HG02870 (cell line): Measurements from ENCODE around the gene SEMA5A.

Source experiments
- ATAC-seq: cut with Tn5 transposase; IDR thresholded peaks from one replicate; pipeline ENCODE4 v1.9.1; 2021; ENCODE audit warnings: mild to moderate bottlenecking, moderate library complexity; ENCODE audit not compliant: unreplicated experiment

SEMA5A gene

DNA sequence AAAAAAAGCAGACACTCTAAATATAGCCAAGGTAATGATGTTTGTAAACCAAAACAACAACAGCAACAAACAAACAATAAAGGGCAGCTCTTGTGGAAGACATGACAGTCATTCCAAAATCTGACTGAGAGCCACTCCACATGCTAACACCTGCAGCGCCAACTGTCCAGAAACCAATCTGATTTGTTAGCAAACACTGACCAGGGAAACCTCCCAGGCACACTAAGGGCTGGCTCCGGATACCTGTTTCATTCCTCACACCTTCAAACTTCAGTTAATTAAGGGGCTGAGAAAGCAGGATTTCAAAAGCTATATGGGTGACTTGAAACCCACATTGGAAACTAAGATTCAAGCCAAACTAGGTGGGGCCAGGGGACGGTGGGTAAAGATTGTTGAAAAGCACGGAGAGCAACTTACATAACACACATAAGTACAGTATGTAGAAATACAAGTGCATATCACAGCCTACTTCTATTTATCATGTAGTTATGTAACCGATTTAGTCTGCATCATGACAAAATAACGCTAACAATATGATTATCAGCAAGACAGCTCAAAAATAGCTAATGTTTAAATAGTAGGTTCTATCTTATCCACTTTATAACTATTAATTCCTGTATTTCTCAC lies 203.6 kb downstream of the SEMA5A start:
- no peak for ATAC-seq

DNA sequence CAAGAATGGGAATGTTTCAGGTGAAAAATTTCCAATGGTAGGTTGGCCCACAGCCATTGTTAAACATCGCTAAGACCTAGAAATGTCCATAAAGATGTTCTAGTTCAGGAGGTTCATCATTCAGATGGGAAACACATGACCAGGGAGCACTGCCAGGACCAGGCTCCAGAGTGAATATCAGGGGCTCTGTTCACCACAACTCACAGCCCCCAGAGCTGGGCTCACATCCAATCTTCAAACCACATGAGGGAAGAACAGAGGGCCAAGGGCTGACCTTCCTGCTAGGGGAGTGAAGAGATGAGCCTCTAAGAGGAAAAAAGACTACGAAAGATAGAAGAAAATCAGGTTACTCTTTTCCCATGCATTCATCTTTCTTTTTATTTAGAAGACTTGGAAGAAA lies 205.8 kb downstream of the SEMA5A start:
- ATAC-seq, result no peak

DNA sequence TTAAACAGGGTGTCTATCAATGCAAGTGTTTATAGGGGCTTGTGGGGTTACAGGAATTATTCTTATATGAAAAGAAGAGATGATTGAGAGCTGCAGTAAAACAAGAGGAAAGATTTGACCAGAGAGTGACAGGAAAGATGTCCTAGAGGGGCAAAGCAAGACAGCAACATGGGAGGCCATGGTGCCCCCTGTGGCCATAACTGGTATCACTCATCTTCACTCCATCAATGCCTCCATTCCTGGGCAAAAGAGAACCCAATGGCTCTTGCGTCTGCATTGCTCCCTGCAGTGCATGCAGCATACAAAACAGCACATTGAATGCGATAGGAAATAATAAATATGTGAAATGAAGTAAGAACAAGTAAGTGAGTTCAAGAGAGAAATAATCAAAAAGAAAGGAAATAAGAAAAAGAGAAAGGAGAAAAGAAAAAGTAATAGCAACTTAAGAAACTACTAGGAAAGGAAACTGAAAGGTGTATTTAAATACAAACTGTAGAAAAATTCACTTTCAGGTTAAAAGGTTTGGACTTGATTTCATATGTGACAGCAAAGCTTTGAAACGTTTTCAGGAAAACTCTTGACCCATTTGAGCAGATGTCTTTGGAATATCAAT lies 206.6 kb downstream of the SEMA5A start:
- ATAC-seq, result no peak

DNA sequence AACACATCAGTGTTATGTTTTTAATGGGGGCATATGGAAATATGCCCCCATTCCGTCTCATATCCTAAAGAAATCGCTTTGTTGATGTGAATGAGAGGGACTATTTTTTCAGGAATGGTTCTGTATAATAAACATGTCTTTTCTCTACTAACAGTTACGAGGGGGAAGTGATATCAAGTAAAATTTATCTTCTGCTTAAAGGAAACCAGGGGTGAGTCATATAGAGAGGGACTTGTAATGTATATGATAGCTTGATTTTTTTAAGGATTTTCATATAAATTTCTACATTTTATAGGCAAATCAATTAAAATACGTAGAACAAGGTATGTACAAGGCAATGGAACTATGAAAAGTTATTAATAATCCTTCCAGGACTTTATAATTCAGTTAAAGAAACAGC lies 207.1 kb downstream of the SEMA5A start:
- ATAC-seq, result no peak

GRCh38 chr5:9337928-9338595 lies 207.8 kb downstream of the SEMA5A start:
- ATAC-seq, result no peak

- no peak for ATAC-seq
These were observed 209.9 kb downstream of the SEMA5A start for GRCh38 chr5:9335754-9336495.

- no peak for ATAC-seq
These were observed 210.6 kb downstream of the SEMA5A start for GRCh38 chr5:9335269-9335668.

DNA sequence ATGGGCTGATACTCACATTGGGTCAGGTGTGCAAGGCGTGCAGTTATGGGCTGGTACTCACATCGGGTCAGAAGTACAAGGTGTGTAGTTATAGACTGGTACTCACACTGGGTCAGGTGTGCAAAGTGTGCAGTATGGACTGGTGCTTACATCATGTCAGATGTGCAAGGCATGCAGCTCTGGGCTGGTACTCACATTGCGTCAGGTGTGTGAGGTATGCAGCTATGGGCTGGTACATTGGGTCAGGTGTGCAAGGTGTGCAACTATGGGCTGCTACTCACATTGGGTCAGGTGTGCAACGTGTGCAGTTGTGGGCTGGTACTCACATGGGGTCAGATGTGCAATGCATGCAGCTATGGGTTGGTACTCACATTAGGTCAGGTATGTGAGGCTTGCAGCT lies 213.8 kb downstream of the SEMA5A start:
- ATAC-seq, result no peak

GRCh38 chr5:9331372-9331771 lies 214.5 kb downstream of the SEMA5A start:
- no peak for ATAC-seq

GRCh38 chr5:9329125-9329524 lies 216.8 kb downstream of the SEMA5A start:
- no peak for ATAC-seq

- no peak for ATAC-seq
These were observed 220.3 kb downstream of the SEMA5A start for GRCh38 chr5:9325549-9325948.

DNA sequence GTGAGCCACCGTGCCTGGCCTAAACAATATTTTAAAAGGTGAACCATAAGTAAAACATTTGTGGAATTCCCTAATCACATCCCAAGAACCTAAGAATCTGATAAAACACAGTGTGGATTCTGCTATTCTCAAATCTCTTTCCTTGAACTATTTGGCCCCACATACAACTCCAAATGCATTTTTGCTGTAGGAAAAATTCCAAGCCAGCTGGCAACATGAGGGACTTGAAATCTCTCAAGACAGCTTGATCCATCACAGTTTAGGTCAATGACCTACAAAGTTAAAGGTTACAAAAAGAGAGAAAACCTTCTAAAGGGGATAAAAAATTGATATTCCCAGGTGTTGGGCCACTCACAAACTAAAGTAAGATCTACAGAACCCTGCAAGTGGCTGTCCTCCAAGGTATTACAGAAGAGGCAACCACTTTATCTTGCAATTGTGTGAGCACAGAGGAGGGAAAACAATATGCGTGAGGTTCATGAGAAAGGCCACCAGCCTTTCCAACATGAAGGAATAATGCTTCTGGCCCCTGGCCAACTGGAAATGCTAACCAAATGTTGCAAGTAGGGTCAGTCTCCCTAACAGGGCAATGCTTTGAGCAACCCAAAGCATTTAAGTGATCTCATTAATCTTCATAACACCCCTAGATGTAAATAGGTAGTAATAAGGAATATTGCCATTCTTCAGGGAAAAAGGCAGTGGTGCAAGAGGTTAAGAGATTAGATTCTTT lies 221.4 kb downstream of the SEMA5A start:
- no peak for ATAC-seq

- ATAC-seq, result no peak
These were observed 225.2 kb downstream of the SEMA5A start for GRCh38 chr5:9320652-9321051.

DNA sequence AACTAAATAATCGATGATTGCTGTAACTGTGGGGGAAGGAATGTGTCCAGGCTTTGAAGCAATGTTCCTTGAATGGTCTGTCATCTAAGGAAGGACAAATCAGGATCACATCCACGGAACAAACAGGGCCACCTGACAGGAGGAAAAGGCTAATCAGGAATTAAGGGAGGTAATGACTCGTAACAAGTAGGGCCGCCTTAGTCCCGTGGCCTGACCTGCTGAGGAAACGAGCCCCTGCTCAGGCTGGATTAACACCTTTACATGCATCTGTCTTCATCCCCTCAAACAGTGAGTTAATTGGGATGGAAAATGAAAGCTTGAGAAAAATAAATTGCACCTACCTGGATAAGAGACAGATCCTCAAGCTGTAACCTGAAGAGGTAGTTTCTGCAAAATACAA lies 227.8 kb downstream of the SEMA5A start:
- ATAC-seq, result no peak

DNA sequence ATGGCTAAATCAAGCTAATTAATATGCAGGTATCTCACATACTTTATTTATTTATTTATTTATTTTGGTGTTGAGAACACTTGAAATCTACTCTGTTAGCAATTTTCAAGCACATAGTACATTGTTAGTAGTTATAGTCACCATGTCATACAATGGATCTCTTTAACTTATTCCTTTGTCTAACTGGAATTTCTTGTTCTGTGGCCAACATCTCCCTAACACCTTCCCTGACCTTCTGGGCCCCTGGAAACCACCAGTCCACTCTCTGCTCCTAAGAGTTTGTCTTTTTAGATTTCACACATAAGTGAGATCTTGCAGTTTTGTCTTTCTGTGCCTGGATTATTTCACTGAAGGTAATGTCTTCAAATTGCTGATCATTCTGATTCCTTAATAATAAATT lies 229.1 kb downstream of the SEMA5A start:
- ATAC-seq, result no peak

- ATAC-seq, result no peak
These were observed 229.8 kb downstream of the SEMA5A start for GRCh38 chr5:9316041-9316440.

GRCh38 chr5:9314558-9314957 lies 231.3 kb downstream of the SEMA5A start:
- ATAC-seq, result no peak

DNA sequence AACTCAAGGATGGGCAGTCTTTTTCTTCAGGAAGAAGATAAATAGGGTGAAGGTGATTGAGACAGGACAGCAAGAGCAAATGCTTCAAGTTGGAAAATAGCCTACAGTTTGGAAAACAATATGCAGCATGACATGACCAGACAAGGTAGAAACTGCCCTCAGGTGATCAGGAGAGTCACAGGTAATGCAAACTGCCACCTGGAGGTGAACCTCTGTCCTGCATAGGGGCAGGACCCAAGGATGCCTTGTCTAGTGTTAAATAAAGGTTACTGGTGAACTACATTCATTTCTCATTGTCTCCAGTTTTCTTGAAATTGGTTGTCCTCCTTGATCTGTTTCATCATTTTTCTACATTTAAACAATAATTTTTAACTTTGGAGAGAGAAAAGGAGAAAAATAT lies 232.1 kb downstream of the SEMA5A start:
- no peak for ATAC-seq

- ATAC-seq, result no peak
These were observed 238.7 kb downstream of the SEMA5A start for GRCh38 chr5:9307150-9307549.

- no peak for ATAC-seq
These were observed 243.7 kb downstream of the SEMA5A start for GRCh38 chr5:9302218-9302617.

- no peak for ATAC-seq
These were observed 244.7 kb downstream of the SEMA5A start for GRCh38 chr5:9301200-9301599.
